ENCODE results near the gene HS3ST3B1.

The HS3ST3B1 gene

DNA sequence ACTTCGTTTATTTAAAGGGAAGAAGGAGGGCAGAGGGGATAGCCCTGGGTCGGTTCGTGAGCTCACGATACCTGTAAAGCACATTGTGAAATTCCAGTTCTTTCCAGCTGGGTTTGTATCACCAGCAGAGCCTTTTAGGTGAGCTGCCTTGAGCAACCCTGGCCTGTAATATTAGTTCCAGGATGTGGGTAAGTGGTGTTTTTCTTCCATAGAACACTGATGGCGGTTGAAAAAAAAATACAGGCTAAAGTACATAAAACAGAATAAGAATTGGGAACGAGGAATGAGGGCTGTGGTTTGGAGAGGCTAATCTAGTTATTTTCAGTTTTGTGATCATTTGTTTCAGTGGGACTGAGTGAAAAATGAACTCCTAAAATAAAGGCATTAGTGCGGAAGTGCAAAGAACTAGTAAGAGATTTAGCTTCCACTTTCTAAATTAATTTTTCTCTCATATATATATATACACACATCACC, 20.6 kb downstream of the HS3ST3B1 start:
- DNase-seq, result no peak

DNA sequence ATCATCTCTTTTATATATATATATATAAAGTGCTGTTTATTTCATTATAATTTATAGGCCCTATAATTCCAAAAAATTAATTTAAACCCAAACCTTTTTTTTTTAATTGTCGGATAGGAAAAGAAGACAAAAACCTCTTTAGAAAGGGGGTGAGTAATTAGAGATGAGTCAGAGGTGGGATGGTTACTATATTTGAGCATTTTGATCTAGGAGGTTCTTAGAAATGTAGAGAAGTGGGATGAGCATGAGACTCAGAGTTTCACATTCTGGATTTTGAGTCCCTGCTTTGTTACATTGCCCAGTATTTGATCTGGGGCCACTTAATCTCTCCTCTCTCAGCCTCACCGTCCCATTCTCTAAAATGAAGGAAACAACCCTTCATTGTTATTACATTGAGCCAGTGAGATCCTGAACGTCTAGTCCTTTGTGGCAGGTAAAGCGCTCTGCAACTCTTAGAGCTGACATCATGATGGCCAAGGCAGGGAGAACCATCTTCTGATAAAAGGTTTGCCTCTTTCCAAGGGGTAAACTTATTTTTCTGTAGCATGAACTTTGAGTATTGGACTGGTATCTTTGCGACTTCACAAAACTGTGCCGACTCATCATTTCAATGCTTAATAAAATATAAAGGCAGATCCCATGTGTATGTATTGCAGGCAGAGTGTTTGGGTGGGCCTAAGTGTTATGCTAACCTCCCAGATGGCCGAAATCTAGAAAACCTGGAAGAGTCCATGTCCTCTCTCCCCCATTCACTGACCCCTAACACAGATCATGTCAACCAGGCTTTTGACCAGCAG, 21.3 kb downstream of the HS3ST3B1 start:
- no peak for DNase-seq

DNA sequence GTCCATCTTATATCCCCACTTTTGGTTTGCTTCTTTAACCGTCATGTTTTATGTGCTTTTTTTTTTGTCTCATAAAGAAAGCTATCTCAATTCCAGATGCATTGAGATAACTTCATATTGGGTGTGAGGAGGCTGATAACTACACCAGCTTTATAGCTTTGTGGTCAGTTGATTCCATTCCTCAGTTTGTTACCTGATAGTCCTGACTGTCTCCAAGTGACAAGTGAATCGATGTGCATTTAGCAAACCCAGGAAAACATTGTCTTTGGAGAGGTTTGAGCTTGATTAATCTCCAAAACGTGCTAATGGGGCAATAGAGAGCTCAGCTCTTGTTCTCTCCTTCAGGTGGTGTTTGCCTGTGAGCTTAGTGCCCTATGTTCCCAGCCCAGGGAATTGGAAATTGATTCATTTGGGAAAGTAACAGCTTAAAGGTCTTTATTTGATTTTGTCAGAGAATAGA, 22.7 kb downstream of the HS3ST3B1 start:
- DNase-seq, result no peak

- DNase-seq, result no peak
Observed at GRCh38 chr17:14325618-14326167, 24.8 kb downstream of the HS3ST3B1 start.

DNA sequence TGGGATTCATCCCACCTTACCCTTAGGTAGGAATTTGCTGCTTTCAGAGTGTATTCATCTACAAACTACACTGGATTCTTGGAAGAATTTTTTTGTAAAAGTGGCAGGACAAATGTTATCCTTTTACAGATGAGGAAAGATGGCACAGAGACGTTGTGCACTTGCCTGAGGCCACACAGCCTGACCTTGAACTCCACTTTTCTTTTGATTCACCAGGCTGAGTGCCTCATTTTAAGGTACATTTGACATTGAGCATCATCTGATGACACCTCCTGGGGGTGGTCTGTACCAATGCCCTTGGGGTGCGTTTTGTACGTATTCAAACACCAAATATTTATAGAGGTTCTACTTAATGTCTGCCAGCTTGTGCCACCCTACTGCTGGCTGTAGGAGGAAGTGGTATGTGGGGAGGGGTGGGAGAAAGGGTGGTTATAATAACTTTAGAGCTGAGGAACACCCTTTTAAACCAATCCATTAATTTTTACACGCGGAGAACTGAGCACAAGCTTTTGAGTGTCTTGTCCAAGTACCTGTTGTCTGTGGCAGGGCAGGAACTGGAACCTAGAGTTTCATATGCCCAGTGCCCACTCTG, 29.1 kb downstream of the HS3ST3B1 start:
- no peak for DNase-seq

GRCh38 chr17:14330492-14330962, 29.6 kb downstream of the HS3ST3B1 start:
- no peak for DNase-seq

DNA sequence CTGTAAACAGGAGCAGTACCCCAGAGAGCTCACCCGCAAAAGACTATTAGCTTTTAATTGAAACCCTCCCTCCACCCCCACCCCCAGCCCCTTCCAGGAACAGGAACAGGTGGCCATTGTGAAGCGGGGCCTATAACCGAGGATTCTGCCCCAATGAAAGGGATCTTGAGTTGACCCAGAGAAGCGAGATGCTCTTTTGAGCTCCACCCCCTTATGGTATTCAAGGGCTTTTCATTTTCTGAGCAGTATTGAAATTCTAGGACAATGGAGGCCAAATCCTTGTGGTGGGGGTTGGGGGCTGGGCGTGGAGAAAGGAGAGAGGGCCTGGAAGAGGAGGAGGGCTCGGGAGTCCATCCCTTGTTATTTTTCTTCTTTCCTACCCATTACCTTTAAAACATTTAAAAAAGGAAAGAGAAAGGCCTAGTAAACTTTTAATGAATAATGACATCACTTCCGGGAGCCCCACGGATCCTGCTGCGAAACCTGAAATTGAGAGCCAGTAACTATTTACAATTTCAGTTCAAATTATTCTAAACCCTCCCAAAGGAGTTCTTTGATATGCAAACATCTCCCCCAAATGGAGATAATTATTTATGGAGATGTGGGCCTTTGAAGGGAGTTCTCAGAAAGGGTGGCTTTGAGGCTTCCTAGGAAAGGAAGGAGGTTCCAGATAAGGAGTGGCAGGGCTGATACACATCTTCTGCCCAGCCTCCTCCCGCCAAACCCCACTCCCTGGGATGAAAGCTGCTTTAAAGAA, 30.5 kb downstream of the HS3ST3B1 start:
- DNase-seq, result no peak

- no peak for DNase-seq
Observed at GRCh38 chr17:14331982-14332298, 31.1 kb downstream of the HS3ST3B1 start.

GRCh38 chr17:14332331-14332730, 31.4 kb downstream of the HS3ST3B1 start:
- no peak for DNase-seq

DNA sequence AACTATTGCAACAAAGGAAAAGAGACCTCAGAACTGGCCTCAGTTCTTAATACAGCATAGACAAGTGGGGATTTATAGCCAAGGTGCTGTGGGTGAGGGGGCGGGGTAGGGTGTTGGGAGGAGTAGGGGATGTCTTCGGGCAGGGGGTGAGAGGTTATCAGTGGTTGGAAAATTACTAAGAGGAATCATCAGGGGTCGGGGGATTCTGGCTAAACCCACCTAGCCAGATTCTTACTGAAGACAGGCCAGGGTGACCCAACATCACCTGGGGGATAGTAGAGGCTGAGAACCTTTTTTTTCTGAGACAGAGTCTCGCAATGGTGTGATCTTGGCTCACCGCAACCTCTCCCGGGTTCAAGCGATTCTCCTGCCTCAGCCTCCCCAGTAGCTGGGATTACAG, 32.6 kb downstream of the HS3ST3B1 start:
- DNase-seq, result no peak

- no peak for DNase-seq
Observed at GRCh38 chr17:14334276-14334840, 33.5 kb downstream of the HS3ST3B1 start.

DNA sequence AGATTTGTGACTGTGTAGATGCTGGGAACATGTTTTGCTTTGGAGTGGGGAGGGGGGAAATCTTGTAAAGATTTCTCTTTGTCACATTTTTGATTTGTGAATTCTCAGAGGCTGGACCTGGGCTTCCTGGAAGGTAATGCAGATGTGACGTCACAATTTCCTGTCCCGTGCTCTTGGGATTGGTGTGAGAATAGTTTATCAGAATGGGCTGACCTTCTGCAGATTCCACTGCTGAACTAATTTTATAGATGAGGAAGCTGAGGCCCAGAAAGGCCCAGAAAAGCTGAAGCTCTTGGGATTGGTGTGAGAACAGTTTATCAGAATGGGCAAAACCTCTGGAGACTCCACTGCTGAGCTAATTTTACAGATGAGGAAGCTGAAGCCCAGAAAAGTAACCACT, 34.0 kb downstream of the HS3ST3B1 start:
- peak; percentile 31 for DNase-seq

DNA sequence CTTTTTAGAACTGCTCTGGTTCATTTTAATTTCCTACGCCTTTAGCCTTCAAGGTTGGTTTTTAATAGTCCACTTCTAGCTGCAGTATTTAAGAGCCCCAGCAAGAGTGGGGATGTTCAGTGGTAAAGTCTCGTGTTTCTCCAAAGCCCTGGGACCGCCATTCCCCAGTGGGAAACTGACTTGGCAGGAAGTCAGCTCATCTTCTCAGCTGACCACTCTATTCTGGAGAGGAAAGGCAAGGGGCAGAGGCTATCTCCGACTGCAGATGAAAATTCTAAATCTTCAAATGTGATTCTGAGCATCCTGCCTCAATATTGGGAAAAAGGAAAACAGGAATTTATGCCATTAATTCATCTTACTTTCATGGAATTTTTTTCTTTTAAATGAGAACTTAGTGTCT, 35.5 kb downstream of the HS3ST3B1 start:
- no peak for DNase-seq

DNA sequence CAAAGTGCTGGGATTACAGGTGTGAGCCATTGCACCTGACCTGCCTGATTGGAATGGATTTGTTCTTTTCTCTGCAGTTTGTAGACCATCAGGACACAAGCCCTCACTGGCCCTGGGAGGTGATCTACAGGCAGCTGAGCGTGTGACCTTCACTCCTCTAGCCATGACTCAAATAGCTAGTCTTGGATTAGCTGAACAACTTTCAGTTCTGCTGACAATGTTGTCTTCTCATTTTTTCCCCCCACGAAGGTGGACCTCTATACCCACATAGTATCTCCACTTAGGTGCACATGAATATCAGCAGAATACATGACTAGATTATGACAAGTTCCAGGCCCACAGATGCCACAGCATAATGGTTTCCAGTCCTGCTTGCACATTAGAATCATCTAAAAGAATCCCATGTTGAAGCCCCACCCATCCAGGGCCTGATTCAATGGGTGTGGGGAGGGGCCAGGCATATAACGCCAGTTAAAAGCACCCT, 36.8 kb downstream of the HS3ST3B1 start:
- DNase-seq, result peak; percentile 74

- no peak for DNase-seq
Observed at GRCh38 chr17:14340857-14341754, 40.2 kb downstream of the HS3ST3B1 start.

- DNase-seq, result no peak
Observed at GRCh38 chr17:14341866-14342265, 41.0 kb downstream of the HS3ST3B1 start.

DNA sequence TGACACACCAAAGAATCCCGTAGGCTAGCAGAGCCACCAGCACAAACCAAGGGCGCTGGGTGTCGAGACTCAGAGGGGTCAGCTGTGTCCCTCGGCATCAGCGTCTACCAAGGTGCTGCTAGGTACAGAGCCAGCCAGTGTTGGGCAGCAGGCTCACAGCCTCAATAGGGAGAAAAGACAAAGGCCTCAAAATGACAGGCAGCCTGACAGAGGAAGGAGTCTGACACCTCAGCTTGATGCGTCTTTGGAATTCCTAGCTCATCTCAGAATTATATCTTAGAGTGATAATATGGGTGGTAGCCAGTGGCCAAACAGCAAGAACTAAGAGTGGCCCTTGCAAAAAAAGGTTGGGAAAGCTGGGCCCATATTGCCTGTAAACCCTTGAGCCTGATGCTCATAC, 45.9 kb downstream of the HS3ST3B1 start:
- DNase-seq, result no peak

DNA sequence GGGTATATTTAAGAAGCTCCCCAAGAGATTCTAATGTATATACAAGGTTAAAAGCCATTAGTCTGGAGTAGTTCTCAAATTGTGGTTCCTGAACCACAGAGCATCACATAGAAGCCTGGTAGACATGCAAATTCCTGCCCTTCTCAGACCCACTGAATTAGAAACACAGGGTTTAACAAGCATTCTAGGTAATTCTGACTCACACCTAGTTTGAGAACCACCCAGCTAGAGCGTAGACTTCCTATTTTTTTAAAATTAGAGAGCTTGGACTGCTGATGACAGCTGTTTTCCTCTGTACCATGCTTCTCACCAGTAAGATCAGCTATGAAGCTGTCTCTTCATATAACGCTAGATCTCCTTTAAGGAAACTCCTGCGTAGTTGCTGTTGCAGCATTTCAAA, 50.6 kb downstream of the HS3ST3B1 start:
- peak; percentile 20 for DNase-seq

DNA sequence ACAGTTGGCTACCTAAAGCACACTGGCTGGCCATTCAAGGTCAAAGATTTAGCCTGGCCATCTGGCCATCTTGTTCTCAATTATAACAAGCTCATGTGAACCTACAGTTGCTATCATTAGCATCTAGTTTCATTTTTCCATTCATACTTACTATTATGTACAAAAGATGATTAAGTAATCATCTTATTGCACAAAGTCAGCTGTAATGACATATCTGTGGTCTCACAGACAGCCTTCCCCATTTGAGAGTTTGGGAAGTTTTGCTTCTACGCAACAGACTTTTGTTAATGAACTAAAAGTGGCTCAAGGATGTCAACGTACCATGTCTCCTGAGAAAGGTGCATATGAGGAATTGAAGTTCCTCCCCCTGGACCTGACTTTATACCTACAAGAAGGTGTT, 51.3 kb downstream of the HS3ST3B1 start:
- no peak for DNase-seq

GRCh38 chr17:14353861-14354474, 53.1 kb downstream of the HS3ST3B1 start:
- DNase-seq, result no peak

- DNase-seq, result no peak
Observed at GRCh38 chr17:14354807-14355206, 53.9 kb downstream of the HS3ST3B1 start.
